AML-193 (cell line): ENCODE measurements around the gene DDX24.

Experiments used
- DNase-seq, 2 experiments: peaks; one replicate each; lab custom pipeline; 2025; lab: John Stamatoyannopoulos, UW

DDX24 gene

GRCh38 chr14:94115058-94115591, 34.1 kb upstream of the DDX24 start:
- no peak for DNase-seq

DNA sequence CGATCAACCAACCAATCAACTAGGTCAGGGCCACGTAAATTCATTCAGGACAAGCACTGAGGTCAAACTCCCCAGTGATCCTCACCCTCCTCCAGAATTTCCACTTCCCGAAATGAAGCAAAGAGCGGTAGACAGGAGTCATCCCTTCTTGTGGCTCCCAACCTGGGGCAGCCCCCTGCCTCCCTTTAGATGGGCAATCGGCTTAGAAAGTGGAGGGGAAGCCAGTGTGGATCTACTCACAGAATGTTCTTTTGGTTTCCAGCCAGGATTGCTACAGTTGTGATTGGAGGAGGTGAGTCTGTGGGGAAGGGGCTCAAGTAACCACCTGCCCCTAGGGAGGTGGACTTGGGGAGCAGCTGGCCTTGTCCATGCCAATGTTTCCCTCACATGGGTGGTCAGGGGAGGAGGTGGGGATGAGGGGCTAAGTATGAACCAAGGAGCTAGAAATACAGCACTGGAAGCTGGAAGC, 33.6 kb upstream of the DDX24 start:
- DNase-seq = no peak

DNA sequence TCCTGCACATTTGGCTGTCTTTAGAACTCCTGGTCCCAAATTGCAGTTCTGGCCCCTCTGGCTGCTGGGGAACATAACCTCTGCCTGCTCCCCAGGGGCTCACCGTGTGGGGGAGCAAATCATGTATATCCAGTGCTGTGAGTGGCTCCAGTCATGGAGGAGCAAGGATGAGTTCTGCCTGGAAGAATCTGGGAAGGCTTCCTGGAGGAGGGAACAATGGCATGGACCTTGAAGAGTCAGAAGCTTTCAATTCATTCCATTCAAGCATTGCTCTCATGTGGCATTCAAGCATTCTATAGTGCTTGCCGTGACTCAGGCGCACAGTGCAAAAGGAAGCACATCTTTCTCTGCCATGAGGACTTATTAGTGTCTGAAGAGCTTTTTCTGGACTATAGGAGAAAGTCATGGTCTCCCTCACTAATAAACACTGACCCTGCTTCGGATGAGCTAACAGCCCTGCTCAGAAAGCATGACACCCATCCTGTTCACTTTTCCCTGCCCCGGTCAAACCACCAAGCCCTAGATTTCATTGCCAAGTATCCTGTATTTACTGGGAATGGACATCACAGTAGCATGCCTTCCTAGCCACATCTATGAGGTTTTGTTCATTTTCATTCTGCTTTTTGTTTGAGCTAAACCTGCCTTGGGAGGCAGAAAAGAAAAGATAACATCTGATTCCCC, 33.0 kb upstream of the DDX24 start:
- no peak for DNase-seq

DNA sequence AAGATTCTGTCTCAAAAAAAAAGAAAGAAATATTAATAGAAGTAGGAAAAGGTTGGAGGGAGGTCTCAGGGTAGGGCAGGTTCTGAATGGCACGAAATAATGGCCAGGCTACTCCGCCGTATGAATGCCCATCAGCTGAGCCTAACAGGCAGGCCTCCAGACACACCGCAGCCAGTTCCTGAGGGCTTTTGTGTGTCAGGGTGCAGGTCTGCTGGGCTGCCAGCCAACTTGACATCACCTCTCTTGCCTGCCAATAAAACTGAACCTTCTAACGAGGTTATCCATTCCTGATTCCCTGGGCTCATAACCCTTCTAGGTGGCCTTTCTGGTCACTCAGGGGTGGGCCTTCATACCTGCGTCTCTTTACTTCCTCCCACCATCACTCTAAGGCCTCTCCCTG, 32.5 kb upstream of the DDX24 start:
- DNase-seq = no peak

GRCh38 chr14:94113073-94113472, 32.1 kb upstream of the DDX24 start:
- DNase-seq = no peak

GRCh38 chr14:94112513-94113063, 31.6 kb upstream of the DDX24 start:
- no peak for DNase-seq

DNA sequence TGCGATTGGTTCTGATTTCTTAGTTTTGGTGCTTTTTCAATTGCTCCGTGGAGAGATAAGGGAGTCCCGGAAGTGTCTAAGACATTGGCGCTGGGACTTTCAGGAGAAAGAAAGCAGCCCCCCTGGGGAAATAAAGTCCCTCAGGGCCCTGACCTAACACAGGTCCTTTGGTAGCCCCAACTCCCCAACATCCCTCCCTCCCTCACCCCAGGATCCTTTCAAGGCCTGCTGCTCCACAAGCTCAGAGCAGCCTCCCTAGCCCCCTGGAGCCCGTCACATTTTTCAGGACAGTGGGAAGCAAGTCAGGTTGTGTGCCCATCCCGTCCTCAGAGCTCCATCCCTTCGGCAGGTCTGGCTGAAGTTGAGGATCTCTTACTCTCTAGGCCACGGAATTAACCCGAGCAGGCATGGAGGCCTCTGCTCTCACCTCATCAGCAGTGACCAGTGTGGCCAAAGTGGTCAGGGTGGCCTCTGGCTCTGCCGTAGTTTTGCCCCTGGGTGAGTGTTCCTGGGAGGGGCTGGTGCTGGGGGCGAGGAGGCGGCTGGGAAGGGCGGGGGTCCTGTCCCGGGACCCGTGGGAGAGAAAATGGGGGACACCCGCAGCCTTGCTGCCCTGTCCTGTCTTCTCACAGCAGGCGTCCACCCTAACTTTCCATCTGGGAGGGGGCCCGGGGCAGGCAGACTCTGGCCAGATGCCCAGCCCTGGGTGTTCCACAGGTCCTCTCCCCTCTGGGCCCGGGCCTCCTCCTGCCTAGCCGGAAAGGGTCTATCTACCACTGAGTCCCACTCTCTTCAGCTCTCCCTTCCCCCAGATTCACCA, 30.5 kb upstream of the DDX24 start:
- no peak for DNase-seq

GRCh38 chr14:94110552-94111181, 29.7 kb upstream of the DDX24 start, which contains the start of gene IFI27:
IFI27 (plus strand) TSS chr14:94110736.
- DNase-seq = no peak

- DNase-seq = no peak
Observed at GRCh38 chr14:94109915-94110250, 28.9 kb upstream of the DDX24 start.

DNA sequence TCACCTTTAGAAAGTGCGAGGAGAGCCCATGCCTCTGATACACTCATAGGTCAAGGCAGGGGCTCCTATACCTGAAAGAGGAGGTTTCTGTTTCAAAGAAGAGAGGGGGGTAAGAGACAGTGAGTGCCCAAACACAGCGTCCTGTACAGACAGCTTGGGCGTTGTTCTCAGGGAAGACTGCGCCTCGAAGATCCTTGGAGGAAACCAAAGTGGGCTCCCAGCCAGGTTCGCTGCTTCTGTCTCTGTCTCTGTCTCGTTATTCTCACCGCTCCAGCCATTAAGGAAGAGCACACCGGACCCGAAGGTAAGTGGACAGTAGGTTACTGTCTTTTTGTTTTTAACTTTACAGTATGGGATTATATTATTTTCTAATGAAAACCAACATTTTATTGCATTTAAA, 23.7 kb upstream of the DDX24 start:
- DNase-seq = no peak

GRCh38 chr14:94103554-94104150, 22.6 kb upstream of the DDX24 start:
- DNase-seq = no peak

DNA sequence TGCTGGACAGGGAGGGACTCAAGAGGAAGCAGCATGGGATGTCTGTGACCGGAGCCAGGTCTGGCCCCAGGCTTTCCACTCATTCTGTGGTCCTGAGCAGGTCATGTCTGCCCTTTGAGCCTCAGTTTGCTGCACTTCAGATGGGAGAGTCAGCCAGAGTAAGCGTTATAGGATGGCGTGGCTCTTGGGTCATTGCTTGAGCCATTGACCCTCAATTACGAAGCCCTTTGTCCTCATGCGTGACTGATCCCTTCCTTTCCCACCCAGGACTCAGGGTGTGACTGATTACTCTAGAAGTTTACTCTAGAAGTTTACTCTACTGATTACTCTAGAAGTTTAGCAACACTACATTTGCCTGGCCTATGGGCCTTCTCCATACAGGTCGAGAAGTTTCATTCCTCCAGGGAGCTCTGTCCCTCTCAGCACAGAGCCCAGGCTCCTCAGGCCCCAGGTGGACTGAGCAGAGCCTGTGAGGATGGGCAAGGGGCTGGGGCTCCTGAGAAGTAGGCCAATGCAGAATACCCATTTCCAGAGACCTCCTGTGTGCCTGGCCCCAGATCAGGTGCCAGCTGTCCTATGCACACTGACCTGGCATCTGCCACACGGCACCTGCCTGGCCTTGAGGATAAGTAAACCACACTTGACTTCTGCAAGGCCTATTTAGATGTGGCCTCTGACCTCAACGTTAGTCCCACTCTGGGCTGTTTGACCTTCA, 21.9 kb upstream of the DDX24 start:
- DNase-seq = no peak

GRCh38 chr14:94101748-94102147, 20.7 kb upstream of the DDX24 start:
- no peak for DNase-seq

GRCh38 chr14:94100847-94101246, 19.8 kb upstream of the DDX24 start:
- DNase-seq = no peak

GRCh38 chr14:94099006-94099405, 18.0 kb upstream of the DDX24 start:
- no peak for DNase-seq

DNA sequence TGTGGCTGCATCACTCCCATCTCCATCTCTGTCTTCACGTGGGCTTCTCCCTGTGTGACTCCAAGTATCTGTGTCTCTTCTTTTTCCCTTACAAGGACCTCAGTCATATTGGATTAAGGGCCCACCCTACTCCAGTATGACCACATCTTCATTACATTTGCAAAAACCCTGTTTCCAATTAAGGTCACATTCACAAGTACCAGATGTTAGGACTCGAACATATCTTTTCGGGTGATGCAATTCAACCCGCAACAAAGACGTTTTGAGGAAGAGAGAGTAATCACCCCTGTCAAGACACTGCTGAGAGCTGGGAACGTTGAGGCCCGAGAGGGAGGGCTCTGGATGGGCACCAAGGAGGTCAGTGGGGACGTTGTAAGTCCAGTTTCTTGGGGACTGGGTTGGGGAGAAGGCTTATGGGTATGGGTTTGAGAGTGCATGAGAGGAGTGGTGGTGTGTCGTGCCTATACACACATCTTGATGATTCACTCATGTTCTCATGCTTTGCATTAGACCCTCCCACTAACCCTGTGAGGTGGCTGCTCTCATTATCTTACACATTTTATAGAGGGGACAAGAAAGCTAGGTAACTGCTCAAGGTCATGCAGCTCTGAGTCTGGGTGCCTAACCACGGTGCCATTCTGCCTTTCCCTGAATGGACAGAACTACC, 17.5 kb upstream of the DDX24 start:
- DNase-seq = no peak

DNA sequence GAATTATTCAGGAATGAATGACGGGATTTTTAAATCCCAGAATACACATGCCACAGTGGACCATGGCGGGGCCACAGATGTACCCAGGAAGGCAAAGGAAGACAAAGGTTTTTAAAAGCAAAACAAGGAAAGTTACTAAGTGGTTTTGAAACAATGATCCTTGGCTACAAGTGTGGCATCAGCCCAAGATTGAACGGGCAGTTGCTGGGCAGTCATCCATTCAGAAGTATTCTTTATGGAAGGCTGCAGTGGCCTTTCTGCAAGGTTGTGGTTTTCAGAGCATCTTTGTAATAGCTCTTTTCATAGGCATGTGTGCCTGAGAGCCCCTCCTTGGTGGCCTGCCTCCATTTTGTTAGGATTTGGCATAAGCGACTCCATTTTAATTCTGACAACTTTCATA, 16.1 kb upstream of the DDX24 start:
- no peak for DNase-seq

DNA sequence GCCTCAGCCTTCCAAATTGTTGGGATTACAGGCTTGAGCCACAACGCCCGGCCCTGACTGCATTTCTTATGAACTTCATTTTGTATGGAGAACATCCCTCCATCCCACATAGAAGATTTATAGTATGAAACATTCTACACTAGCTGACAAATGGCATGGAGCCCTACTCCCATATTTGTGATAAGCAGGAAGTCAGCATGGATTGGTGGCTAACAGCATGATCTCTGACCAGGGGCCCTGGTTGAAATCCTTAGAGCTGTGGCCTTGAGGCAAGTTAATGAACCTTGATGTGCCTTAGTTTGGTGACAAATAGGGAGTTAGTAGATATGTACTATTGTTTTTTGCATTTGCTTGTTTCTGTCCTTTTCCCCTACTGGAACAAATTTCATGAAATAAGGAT, 12.4 kb upstream of the DDX24 start:
- no peak for DNase-seq

- DNase-seq = no peak
Observed at GRCh38 chr14:94089479-94089878, 8.5 kb upstream of the DDX24 start.

GRCh38 chr14:94088516-94088915, 7.5 kb upstream of the DDX24 start:
- DNase-seq = no peak

DNA sequence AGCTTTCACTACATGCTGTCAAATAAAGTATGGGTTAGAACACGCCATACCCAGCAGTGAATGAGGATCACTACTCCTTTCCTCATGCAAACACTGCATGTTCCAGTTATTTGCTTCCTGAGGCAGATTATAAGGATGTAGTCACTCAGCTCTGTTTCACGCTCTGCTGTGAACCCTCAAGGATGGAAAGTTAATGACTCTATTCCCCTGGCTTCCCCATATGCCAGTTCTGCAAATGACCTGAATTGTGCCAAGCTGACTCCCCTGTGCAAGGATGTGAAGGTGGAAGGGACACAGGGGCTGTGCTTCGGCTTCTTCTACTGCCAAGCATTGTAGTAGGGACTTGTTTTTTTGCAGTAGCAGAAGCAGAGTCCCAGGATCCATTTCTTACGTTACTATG, 6.9 kb upstream of the DDX24 start:
- no peak for DNase-seq
